ENCODE measurements around the gene FOXJ1.

FOXJ1 gene

GRCh38 chr17:76160896-76161528 lies 20.0 kb upstream of the FOXJ1 start:
- no peaks in the 10 kb centered on the region for H4K20me1 ChIP-seq (ENCODE audit: low read depth, low read length)
- H3K27ac ChIP-seq (ENCODE audit: low read depth, low read length) = no peak overlapping the region
- no peak overlapping the region for H3K9ac ChIP-seq (ENCODE audit: low read length)
- H3K9me2 ChIP-seq (replicated peaks; ENCODE audit: insufficient read depth, low read length) = no peaks in the 10 kb centered on the region
- H3F3A ChIP-seq (ENCODE audit: insufficient read depth) = no peaks in the 10 kb centered on the region
- no peaks in the 10 kb centered on the region for H3K9me3 ChIP-seq (ENCODE audit: insufficient read depth, low read length)
- no peaks in the 10 kb centered on the region for H3K79me2 ChIP-seq (ENCODE audit: insufficient read depth, low read length)
- no peak overlapping the region for H2AFZ ChIP-seq (ENCODE audit: low read depth, low read length, severe bottlenecking)
- H3K27me3 ChIP-seq (ENCODE audit: low read length) = no peaks in the 10 kb centered on the region
- TF ChIP-seq, protein P1, sequence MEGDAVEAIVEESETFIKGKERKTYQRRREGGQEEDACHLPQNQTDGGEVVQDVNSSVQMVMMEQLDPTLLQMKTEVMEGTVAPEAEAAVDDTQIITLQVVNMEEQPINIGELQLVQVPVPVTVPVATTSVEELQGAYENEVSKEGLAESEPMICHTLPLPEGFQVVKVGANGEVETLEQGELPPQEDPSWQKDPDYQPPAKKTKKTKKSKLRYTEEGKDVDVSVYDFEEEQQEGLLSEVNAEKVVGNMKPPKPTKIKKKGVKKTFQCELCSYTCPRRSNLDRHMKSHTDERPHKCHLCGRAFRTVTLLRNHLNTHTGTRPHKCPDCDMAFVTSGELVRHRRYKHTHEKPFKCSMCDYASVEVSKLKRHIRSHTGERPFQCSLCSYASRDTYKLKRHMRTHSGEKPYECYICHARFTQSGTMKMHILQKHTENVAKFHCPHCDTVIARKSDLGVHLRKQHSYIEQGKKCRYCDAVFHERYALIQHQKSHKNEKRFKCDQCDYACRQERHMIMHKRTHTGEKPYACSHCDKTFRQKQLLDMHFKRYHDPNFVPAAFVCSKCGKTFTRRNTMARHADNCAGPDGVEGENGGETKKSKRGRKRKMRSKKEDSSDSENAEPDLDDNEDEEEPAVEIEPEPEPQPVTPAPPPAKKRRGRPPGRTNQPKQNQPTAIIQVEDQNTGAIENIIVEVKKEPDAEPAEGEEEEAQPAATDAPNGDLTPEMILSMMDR (IDR thresholded peaks at IDR 0.05; ENCODE audit: insufficient read depth, low read length, poor library complexity, severe bottlenecking) = no peak
- no peak for TF ChIP-seq EZH2phosphoT487 (conservative IDR thresholded peaks at IDR 0.05; ENCODE audit: low read length)
- H3K4me2 ChIP-seq (ENCODE audit: low read depth, low read length, poor library complexity, severe bottlenecking) = no peak overlapping the region
- H3K4me3 ChIP-seq (ENCODE audit: insufficient read depth, low read length, poor library complexity, severe bottlenecking) = no peak overlapping the region
- H3K36me3 ChIP-seq (ENCODE audit: low read length) = no peaks in the 10 kb centered on the region

DNA sequence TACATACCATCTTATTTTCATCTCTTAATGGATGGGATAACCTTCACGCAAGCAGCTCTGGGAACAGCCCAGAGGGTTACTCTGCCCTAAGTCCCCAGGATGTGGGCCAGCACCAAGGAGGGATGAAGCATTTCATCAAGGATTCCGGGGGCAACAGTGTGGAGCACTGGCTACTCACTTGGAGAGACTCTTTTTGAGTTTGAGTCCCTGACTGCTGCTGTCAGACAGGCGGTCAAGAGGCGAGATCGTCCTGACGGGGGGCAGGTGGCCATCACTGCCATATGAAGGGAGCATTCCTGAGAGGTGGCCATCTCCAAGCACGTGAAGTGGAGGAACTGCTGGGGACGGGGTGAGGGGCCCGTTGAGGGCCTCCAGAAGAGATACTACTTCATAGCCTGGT lies 18.1 kb upstream of the FOXJ1 start:
- Histone ChIP-seq H3K9me2 (replicated peaks; ENCODE audit: insufficient read depth, low read length) (no peaks in the 10 kb centered on the region), H4K20me1 (ENCODE audit: low read depth, low read length) (no peaks in the 10 kb centered on the region), H3K36me3 (ENCODE audit: low read length) (no peaks in the 10 kb centered on the region), H3K27ac (ENCODE audit: low read depth, low read length) (no peak overlapping the region), H3K9me3 (ENCODE audit: insufficient read depth, low read length) (no peaks in the 10 kb centered on the region), H3K4me2 (ENCODE audit: low read depth, low read length, poor library complexity, severe bottlenecking) (no peak overlapping the region), H3K9ac (ENCODE audit: low read length) (no peak overlapping the region), H3K27me3 (ENCODE audit: low read length) (no peaks in the 10 kb centered on the region), H2AFZ (ENCODE audit: low read depth, low read length, severe bottlenecking) (no peak overlapping the region), H3K79me2 (ENCODE audit: insufficient read depth, low read length) (no peaks in the 10 kb centered on the region), H3F3A (ENCODE audit: insufficient read depth) (no peaks in the 10 kb centered on the region), H3K4me3 (ENCODE audit: insufficient read depth, low read length, poor library complexity, severe bottlenecking) (no peak overlapping the region)
- TF ChIP-seq, protein P1 (IDR thresholded peaks at IDR 0.05; ENCODE audit: insufficient read depth, low read length, poor library complexity, severe bottlenecking) = no peak

GRCh38 chr17:76157759-76158158 lies 16.7 kb upstream of the FOXJ1 start:
- H3K4me3 ChIP-seq (ENCODE audit: insufficient read depth, low read length, poor library complexity, severe bottlenecking) = no peak overlapping the region
- H2AFZ ChIP-seq (ENCODE audit: low read depth, low read length, severe bottlenecking) = no peak overlapping the region
- no peak overlapping the region for H3K27ac ChIP-seq (ENCODE audit: low read depth, low read length)
- no peaks in the 10 kb centered on the region for H3K27me3 ChIP-seq (ENCODE audit: low read length)
- TF ChIP-seq, protein P1 (IDR thresholded peaks at IDR 0.05; ENCODE audit: insufficient read depth, low read length, poor library complexity, severe bottlenecking) = no peak
- TF ChIP-seq EZH2phosphoT487 (conservative IDR thresholded peaks at IDR 0.05; ENCODE audit: low read length) = no peak
- no peaks in the 10 kb centered on the region for H3F3A ChIP-seq (ENCODE audit: insufficient read depth)
- no peaks in the 10 kb centered on the region for H3K9me3 ChIP-seq (ENCODE audit: insufficient read depth, low read length)
- no peak overlapping the region for H3K4me2 ChIP-seq (ENCODE audit: low read depth, low read length, poor library complexity, severe bottlenecking)
- no peaks in the 10 kb centered on the region for H4K20me1 ChIP-seq (ENCODE audit: low read depth, low read length)
- H3K79me2 ChIP-seq (ENCODE audit: insufficient read depth, low read length) = no peaks in the 10 kb centered on the region
- no peaks in the 10 kb centered on the region for H3K36me3 ChIP-seq (ENCODE audit: low read length)
- no peak overlapping the region for H3K9ac ChIP-seq (ENCODE audit: low read length)
- H3K9me2 ChIP-seq (replicated peaks; ENCODE audit: insufficient read depth, low read length) = no peaks in the 10 kb centered on the region

Data from SU-DHL-6 (cell line).